K562 (cell line): Measurements from ENCODE around the gene SEMA4G. TPM values are rescaled to one million over a fixed set of nuclear protein-coding genes. Genes with fewer than 3 reads are reported as not detected.
A peak's percentile ranks its signal among the peaks of the same experiment; 100 is the strongest.

ENCODE experiments used
- ATAC-seq: fragments of 200-7000 bp; cut with Tn5 transposase; 3 replicates; pipeline ENCODE4 v1.9.1; 2020; ENCODE audit warnings: moderate library complexity
- BruUV-seq: library from RNA; stranded (reverse); fragments of 400-500 nt; replicated peaks from 2 replicates; lab custom pipeline; 2021; lab: Mats Ljungman, UMichigan
- CTCF ChIA-PET: fragments of 300-600 bp; formaldehyde crosslinking; extraction: SDS; loops from one replicate; lab custom pipeline; 2021; ENCODE audit warnings: low intra/inter-chr PET ratio; lab: Yijun Ruan, JAX
- POLR2A ChIA-PET: fragments of 300-600, 350-650 bp; sonication (Branson Sonifier 250); formaldehyde crosslinking; extraction: SDS; loops from one replicate; lab custom pipeline; 2021; ENCODE audit warnings: antibody characterized with exemption, inconsistent platforms; lab: Yijun Ruan, JAX
- DNase-seq, 4 experiments: peaks; one replicate each; pipeline versions ENCODE4 v3.0.0 to v3.0.0-alpha.2; 2011 to 2018; ENCODE audit warnings: low spot score in 3 of 4, mixed read lengths in 3 of 4; ENCODE audit errors: extremely low read depth in 1 of 4
- FAIRE-seq: peaks from 2 replicates; lab custom pipeline; 2011; peaks lifted over from hg19 to GRCh38; lab: Jason Lieb, UNC
- H2AFZ ChIP-seq: 2 replicates; pipeline ENCODE4 v1.6.0; 2011; ENCODE audit warnings: low read depth, low read length, control low read depth, inconsistent platforms
- H3K27ac ChIP-seq: fragments of 200-600 bp; 3 replicates; pipeline ENCODE4 v1.8.0; 2011; ENCODE audit warnings: low read depth, mild to moderate bottlenecking, control low read depth, inconsistent platforms, low read length, moderate library complexity, mixed read lengths; ENCODE audit errors: extremely low read depth
- H3K27me3 ChIP-seq, 2 experiments: fragments of 300-600 bp in 1 of 2; 2 replicates in 1 of 2; 3 replicates in 1 of 2; pipeline versions ENCODE4 v1.6.0 to v1.8.0; 2011; ENCODE audit warnings: inconsistent platforms in 2 of 2, low read length in 2 of 2, mild to moderate bottlenecking in 1 of 2, mixed read lengths in 1 of 2, moderate library complexity in 1 of 2; ENCODE audit not compliant: control insufficient read depth in 2 of 2, insufficient read depth in 2 of 2
- H3K36me3 ChIP-seq: fragments of 300-600 bp; 3 replicates; pipeline ENCODE4 v1.8.0; 2011; ENCODE audit warnings: mild to moderate bottlenecking, low read length, inconsistent platforms; ENCODE audit not compliant: control insufficient read depth, insufficient read depth
- H3K4me1 ChIP-seq, 2 experiments: fragments of 200-600 bp in 1 of 2; replicated peaks in 1 of 2; 2 replicates in 1 of 2; 3 replicates in 1 of 2; pipeline versions ENCODE4 v1.5.1 to v1.8.0; 2011; ENCODE audit warnings: inconsistent platforms in 2 of 2, low read length in 2 of 2, mild to moderate bottlenecking in 1 of 2, mixed read lengths in 1 of 2, moderate library complexity in 1 of 2; ENCODE audit not compliant: control insufficient read depth in 2 of 2, insufficient read depth in 2 of 2
- H3K4me2 ChIP-seq: 2 replicates; pipeline ENCODE4 v1.6.1; 2011; ENCODE audit warnings: low read length, control low read depth, inconsistent platforms, mixed read lengths; ENCODE audit not compliant: insufficient read depth
- H3K4me3 ChIP-seq: fragments of 200-600 bp; sonication (generic), shearing (Covaris generic); 2 replicates; pipeline ENCODE4 v1.5.1; 2016; ENCODE audit warnings: control low read depth, inconsistent platforms
- H3K79me2 ChIP-seq: fragments of 200-600 bp; 3 replicates; pipeline ENCODE4 v1.8.0; 2011; ENCODE audit warnings: low read length, inconsistent platforms; ENCODE audit not compliant: control insufficient read depth, insufficient read depth
- H3K9ac ChIP-seq, 2 experiments: 2 replicates each; pipeline versions ENCODE4 v1.6.0 to v1.6.1; 2011; ENCODE audit warnings: low read depth in 2 of 2, low read length in 2 of 2, control low read depth in 1 of 2, inconsistent platforms in 1 of 2, mild to moderate bottlenecking in 1 of 2, mixed read lengths in 1 of 2; ENCODE audit not compliant: insufficient read depth in 1 of 2
- H3K9me1 ChIP-seq: one replicate; pipeline ENCODE4 v1.6.0; 2011; ENCODE audit warnings: inconsistent platforms, mild to moderate bottlenecking, low read length, moderate library complexity; ENCODE audit not compliant: control insufficient read depth, insufficient read depth
- H3K9me3 ChIP-seq: replicated peaks from 2 replicates; pipeline ENCODE4 v1.5.1; 2011; ENCODE audit warnings: low read depth, low read length, inconsistent platforms; ENCODE audit not compliant: control insufficient read depth, insufficient read depth
- H4K20me1 ChIP-seq: replicated peaks from 2 replicates; pipeline ENCODE4 v1.6.1; 2011; ENCODE audit warnings: low read length, inconsistent platforms, mixed read lengths; ENCODE audit not compliant: control insufficient read depth, insufficient read depth
- ARID1B ChIP-seq: fragments of 450-650 bp; IDR thresholded peaks from 2 replicates; pipeline ENCODE4 v1.6.1; 2016; ENCODE audit warnings: antibody characterized with exemption, mild to moderate bottlenecking, inconsistent platforms
- ATF7 ChIP-seq: fragments of 450-650 bp; IDR thresholded peaks from 2 replicates; pipeline ENCODE4 v1.7.1; 2014; ENCODE audit warnings: mild to moderate bottlenecking, moderate library complexity
- CEBPG ChIP-seq, 3 experiments: fragments of 200-800 bp in 1 of 3; sonication (Bioruptor generic) in 1 of 3; sonication (generic) in 1 of 3; formaldehyde crosslinking in 1 of 3; IDR thresholded peaks in 2 of 3; conservative IDR thresholded peaks in 1 of 3; 2 replicates each; pipeline versions ENCODE4 v1.6.1 to v1.8.0; 2016 to 2022; ENCODE audit warnings: missing compliant biosample characterization in 2 of 3, missing genetic modification characterization in 2 of 3, mild to moderate bottlenecking in 1 of 3, missing genetic modification reagents in 1 of 3
- EGR1 ChIP-seq: fragments of 450-650 bp; conservative IDR thresholded peaks from 2 replicates; pipeline ENCODE4 v1.6.1; 2017; ENCODE audit warnings: mild to moderate bottlenecking
- GABPB2 ChIP-seq: fragments of 250-450 bp; sonication (Bioruptor Pico); conservative IDR thresholded peaks from 2 replicates; pipeline ENCODE4 v1.5.1; 2021; ENCODE audit warnings: mild to moderate bottlenecking
- GTF2E2 ChIP-seq: fragments of 200-800 bp; sonication (Bioruptor generic); IDR thresholded peaks from 2 replicates; pipeline ENCODE4 v1.6.1; 2016; ENCODE audit warnings: missing genetic modification characterization, missing compliant biosample characterization
- GTF2F1 ChIP-seq: IDR thresholded peaks from 2 replicates; pipeline ENCODE4 v1.6.1; 2011; ENCODE audit warnings: low read depth, low read length, improper control_type of control experiment
- IFI16 ChIP-seq: fragments of 250-450 bp; sonication (Bioruptor Pico); IDR thresholded peaks from 2 replicates; pipeline ENCODE4 v2.1.2; 2022; ENCODE audit warnings: mild to moderate bottlenecking, inconsistent platforms
- ILF3 ChIP-seq: fragments of 450-650 bp; IDR thresholded peaks from 2 replicates; pipeline ENCODE4 v1.6.1; 2018; ENCODE audit warnings: antibody characterized with exemption, mild to moderate bottlenecking, moderate library complexity, borderline replicate concordance
- MYC ChIP-seq, 2 experiments: fragments of 250-450 bp in 1 of 2; sonication (Bioruptor Pico) in 1 of 2; IDR thresholded peaks; 2 replicates each; pipeline versions ENCODE4 v1.5.1 to v1.6.1; 2012 to 2021; ENCODE audit warnings: low read depth in 2 of 2, borderline replicate concordance in 1 of 2, improper control_type of control experiment in 1 of 2, low read length in 1 of 2, mild to moderate bottlenecking in 1 of 2, moderate library complexity in 1 of 2
- RBM15 ChIP-seq: fragments of 200-400 bp; formaldehyde crosslinking; IDR thresholded peaks from 2 replicates; pipeline ENCODE4 v1.6.1; 2018; ENCODE audit warnings: mild to moderate bottlenecking, low read length, moderate library complexity; ENCODE audit not compliant: insufficient read depth
- SLC30A9 ChIP-seq: fragments of 250-450 bp; sonication (Bioruptor Pico); IDR thresholded peaks from 2 replicates; pipeline ENCODE4 v1.8.0; 2022; ENCODE audit warnings: mild to moderate bottlenecking, moderate library complexity
- SMC3 ChIP-seq: conservative IDR thresholded peaks from 2 replicates; pipeline ENCODE4 v1.6.1; 2011; ENCODE audit warnings: low read depth, low read length, improper control_type of control experiment; ENCODE audit not compliant: insufficient read depth
- ZNF121 ChIP-seq: sonication (generic); formaldehyde crosslinking; conservative IDR thresholded peaks from 2 replicates; pipeline ENCODE4 v1.8.0; 2022; ENCODE audit warnings: missing genetic modification reagents
- ZNF184 ChIP-seq: sonication (generic); formaldehyde crosslinking; IDR thresholded peaks from 2 replicates; pipeline ENCODE4 v1.5.0; 2020; ENCODE audit warnings: missing genetic modification reagents
- ZNF77 ChIP-seq: fragments of 250-450 bp; sonication (Bioruptor Pico); IDR thresholded peaks from 2 replicates; pipeline ENCODE4 v1.5.0; 2020
- WGBS: fragments of 100-300 bp; shearing (Covaris generic); methylation state at CpG from one replicate; pipeline ENCODE4 v1.1.6; 2016; ENCODE audit warnings: low coverage, mixed read lengths; ENCODE audit not compliant: insufficient coverage; ENCODE audit errors: missing lambda C conversion rate; 5-methylcytosine and 5-hydroxymethylcytosine counted together
- in situ Hi-C: fragments of 300-500 bp; cut with MboI; formaldehyde crosslinking; loops from 4 replicates; pipeline ENCODE4 v1.15.0; 2018; ENCODE audit warnings: inconsistent platforms, mixed read lengths
- intact Hi-C: fragments of 100-400 bp; cut with micrococcal nuclease; formaldehyde crosslinking; loops from 2 replicates; pipeline ENCODE4 v1.14.2; 2022
- polyA plus RNA-seq, 8 experiments: library from polyadenylated mRNA; depleted of rRNA in 4 of 8; stranded (reverse) in 5 of 8; unstranded in 3 of 8; fragments of >200 nt; fragmentation: Nextera tagmentation in 2 of 8; fragmentation: Illumina TruSeq in 1 of 8; extraction: Ambion mirVana in 2 of 8; extraction: Trizol in 1 of 8; gene quantifications; 2 replicates each; pipeline versions ENCODE4 v1.2.1 to v1.2.3, GENCODE V29; 2011 to 2014; ENCODE audit warnings: inconsistent platforms in 1 of 8, missing spikeins in 1 of 8
- total RNA-seq, 7 experiments: library from RNA; depleted of rRNA in 6 of 7; stranded (reverse); fragments of >200 nt in 6 of 7; fragmentation: Illumina TruSeq in 2 of 7; extraction: Trizol in 2 of 7; gene quantifications; 2 replicates each; pipeline versions ENCODE4 v1.2.1 to v1.2.3, GENCODE V29; 2011 to 2021; ENCODE audit warnings: low replicate concordance in 1 of 7
- TF ChIP-seq, protein P1 (sequence below): fragments of 450-650 bp; IDR thresholded peaks from 2 replicates; pipeline ENCODE4 v1.6.1; 2017; ENCODE audit warnings: antibody characterized with exemption, mild to moderate bottlenecking

Gene SEMA4G
- total and polyA plus RNA-seq, 9 of the 15 experiments (the other 6 are each of a cell fraction or from before 2014, with no cell fraction given), result 0.40 to 7.8 (median 1.8) TPM

DNA sequence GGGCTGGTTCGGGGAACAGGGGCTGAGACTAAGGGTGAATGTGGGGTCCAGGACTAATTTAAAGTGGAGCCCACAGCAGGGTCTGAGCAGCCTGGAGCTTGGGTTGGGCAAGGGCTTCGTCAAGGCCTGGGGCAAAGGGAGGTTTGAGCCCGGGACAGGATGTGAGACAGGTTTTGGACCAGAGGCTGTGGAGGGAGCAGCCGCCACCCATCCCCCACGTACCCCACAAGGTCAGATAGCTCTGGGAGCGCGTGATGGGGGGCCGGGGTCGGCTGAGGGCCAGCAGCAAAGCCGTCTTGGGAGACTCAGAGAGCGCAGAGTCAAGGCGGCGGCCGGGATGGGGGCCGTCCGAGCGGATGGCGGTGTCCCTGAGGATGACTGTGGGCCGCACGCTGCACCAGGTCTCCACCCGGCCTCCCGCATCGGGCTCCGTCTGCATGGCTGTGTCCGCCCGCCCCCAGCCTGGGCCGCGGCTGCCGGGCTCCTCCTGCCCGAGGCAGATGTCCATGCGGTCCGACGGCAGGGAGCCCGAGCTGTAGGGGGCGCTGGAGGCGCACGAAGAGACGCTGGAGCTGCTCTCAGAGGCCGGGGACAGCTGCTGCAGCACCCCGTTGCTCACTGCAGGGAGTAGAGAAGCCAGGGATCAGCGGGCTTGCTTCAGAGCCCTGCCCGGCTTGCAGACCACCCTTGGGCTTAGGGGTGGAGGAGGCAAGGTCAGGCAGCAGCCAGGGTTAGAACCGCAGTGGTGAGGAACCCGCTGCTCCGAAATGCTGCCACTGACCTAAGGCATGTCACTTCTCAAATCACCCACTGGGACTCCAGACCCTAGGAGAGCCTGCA is 49.5 kb downstream of the SEMA4G start:
- POLR2A ChIA-PET, result interaction anchor here (0.6 to 1.0 kb wide), 4 partner anchors 12 to 149 kb away, joined by 3 to 6 read pairs (median 3); partner anchors contain the start of genes PDZD7 and SFXN3
- no peak overlapping the region for H3K4me3 ChIP-seq
- FAIRE-seq, result peak; percentile 15
- H3K79me2 ChIP-seq, result no peaks in the 10 kb centered on the region
- peak overlapping the region; percentile 38 for H3K4me2 ChIP-seq
- peak overlapping the region in 1 of 2 experiments; percentile 82; a peak in 2 of 4 replicates for H3K9ac ChIP-seq
- in situ Hi-C loops (loop anchor here (10.0 kb wide), 1 partner anchor 464 kb away; no protein-coding TSS in a partner anchor), intact Hi-C loops (loop anchor here (10.0 kb wide), 1 partner anchor 46 kb away; the partner anchor contains the start of gene KAZALD1)
- H3K27ac ChIP-seq, result no peak overlapping the region
- H3K9me3 ChIP-seq, result no peaks in the 10 kb centered on the region
- peak; percentile 76 to 87 (median 82) for DNase-seq
- CTCF ChIA-PET, result interaction anchor here (1.1 to 1.7 kb wide), 2 partner anchors 48 to 127 kb away, joined by 3 to 18 read pairs; no protein-coding TSS in a partner anchor
- ATAC-seq, result peak; percentile 97
- peaks cover 0 to 13% of the 10 kb centered on the region in 2 experiments; a peak in 3 of 5 replicates for H3K4me1 ChIP-seq
- BruUV-seq, result no TSS peak
- no peaks in the 10 kb centered on the region for H3K27me3 ChIP-seq
- no peaks in the 10 kb centered on the region for H3K9me1 ChIP-seq
- peak overlapping the region; percentile 72 for H2AFZ ChIP-seq
- WGBS, result 45% methylated on average over 13 of the region's 45 CpGs
- no peaks in the 10 kb centered on the region for H3K36me3 ChIP-seq
- no peaks in the 10 kb centered on the region for H4K20me1 ChIP-seq
- TF ChIP-seq ZNF77, result no peak
- no peak for TF ChIP-seq IFI16
- TF ChIP-seq MYC (IDR thresholded peaks at IDR 0.05; ENCODE audit: low read depth, low read length), result peak; percentile 77
- no peak for TF ChIP-seq MYC (CRISPR knock-in tag; IDR thresholded peaks at IDR 0.05; ENCODE audit: borderline replicate concordance, low read depth)
- no peak for TF ChIP-seq SLC30A9 (CRISPR knock-in tag)
- no peak for TF ChIP-seq GABPB2
- no peak for TF ChIP-seq RBM15
- no peak for TF ChIP-seq ILF3
- TF ChIP-seq ZNF184 (CRISPR knock-in tag), result no peak
- TF ChIP-seq ATF7, result no peak
- TF ChIP-seq EGR1, result peak; percentile 32; the same call in 1 of the 2 replicates
- no peak for TF ChIP-seq CEBPG (CRISPR knock-in tag; IDR thresholded peaks at IDR 0.05)
- no peak for TF ChIP-seq CEBPG (tag; conservative IDR thresholded peaks at IDR 0.05 in 1 of 2, IDR thresholded peaks at IDR 0.05 in 1 of 2)
- no peak for TF ChIP-seq GTF2E2 (tag)
- no peak for TF ChIP-seq ZNF121 (CRISPR knock-in tag)
- TF ChIP-seq SMC3, result peak; percentile 48
- TF ChIP-seq ARID1B, result no peak
- TF ChIP-seq GTF2F1, result no peak
- TF ChIP-seq, protein P1, sequence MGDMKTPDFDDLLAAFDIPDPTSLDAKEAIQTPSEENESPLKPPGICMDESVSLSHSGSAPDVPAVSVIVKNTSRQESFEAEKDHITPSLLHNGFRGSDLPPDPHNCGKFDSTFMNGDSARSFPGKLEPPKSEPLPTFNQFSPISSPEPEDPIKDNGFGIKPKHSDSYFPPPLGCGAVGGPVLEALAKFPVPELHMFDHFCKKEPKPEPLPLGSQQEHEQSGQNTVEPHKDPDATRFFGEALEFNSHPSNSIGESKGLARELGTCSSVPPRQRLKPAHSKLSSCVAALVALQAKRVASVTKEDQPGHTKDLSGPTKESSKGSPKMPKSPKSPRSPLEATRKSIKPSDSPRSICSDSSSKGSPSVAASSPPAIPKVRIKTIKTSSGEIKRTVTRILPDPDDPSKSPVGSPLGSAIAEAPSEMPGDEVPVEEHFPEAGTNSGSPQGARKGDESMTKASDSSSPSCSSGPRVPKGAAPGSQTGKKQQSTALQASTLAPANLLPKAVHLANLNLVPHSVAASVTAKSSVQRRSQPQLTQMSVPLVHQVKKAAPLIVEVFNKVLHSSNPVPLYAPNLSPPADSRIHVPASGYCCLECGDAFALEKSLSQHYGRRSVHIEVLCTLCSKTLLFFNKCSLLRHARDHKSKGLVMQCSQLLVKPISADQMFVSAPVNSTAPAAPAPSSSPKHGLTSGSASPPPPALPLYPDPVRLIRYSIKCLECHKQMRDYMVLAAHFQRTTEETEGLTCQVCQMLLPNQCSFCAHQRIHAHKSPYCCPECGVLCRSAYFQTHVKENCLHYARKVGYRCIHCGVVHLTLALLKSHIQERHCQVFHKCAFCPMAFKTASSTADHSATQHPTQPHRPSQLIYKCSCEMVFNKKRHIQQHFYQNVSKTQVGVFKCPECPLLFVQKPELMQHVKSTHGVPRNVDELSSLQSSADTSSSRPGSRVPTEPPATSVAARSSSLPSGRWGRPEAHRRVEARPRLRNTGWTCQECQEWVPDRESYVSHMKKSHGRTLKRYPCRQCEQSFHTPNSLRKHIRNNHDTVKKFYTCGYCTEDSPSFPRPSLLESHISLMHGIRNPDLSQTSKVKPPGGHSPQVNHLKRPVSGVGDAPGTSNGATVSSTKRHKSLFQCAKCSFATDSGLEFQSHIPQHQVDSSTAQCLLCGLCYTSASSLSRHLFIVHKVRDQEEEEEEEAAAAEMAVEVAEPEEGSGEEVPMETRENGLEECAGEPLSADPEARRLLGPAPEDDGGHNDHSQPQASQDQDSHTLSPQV, result no peak
